Small intestine (tissue), 7 donors: ENCODE measurements around the gene CFAP61. TPM values are rescaled to one million over a fixed set of nuclear protein-coding genes. Genes with fewer than 3 reads are reported as not detected.

Experiments
- DNase-seq, 2 donors: peaks; one replicate each; pipeline versions ENCODE4 v3.0.0 to v3.0.0-alpha.2; 2013
- FAIRE-seq: peaks from 2 replicates; lab custom pipeline; 2012; peaks lifted over from hg19 to GRCh38; lab: Jason Lieb, UNC
- H3K27ac ChIP-seq, 3 donors: one replicate each; pipeline ENCODE4 v1.5.1; 2013; ENCODE audit warnings: low read length in 2 of 3, mild to moderate bottlenecking in 2 of 3, control low read depth in 1 of 3, inconsistent platforms in 1 of 3, low read depth in 1 of 3, moderate library complexity in 1 of 3
- H3K27me3 ChIP-seq, 3 donors: one replicate each; pipeline ENCODE4 v1.6.1; 2013; ENCODE audit warnings: low read length in 3 of 3, inconsistent platforms in 1 of 3; ENCODE audit not compliant: control insufficient read depth in 3 of 3, insufficient read depth in 3 of 3
- H3K36me3 ChIP-seq, 3 donors: one replicate each; pipeline ENCODE4 v1.6.1; 2013; ENCODE audit warnings: low read length in 3 of 3, inconsistent platforms in 1 of 3, low read depth in 1 of 3, mild to moderate bottlenecking in 1 of 3, moderate library complexity in 1 of 3; ENCODE audit not compliant: control insufficient read depth in 3 of 3, insufficient read depth in 2 of 3
- H3K4me1 ChIP-seq, 3 donors: one replicate each; pipeline ENCODE4 v1.6.1; 2013; ENCODE audit warnings: low read length in 2 of 3, inconsistent platforms in 1 of 3, low read depth in 1 of 3, mild to moderate bottlenecking in 1 of 3, moderate library complexity in 1 of 3; ENCODE audit not compliant: control insufficient read depth in 3 of 3, insufficient read depth in 2 of 3
- H3K4me3 ChIP-seq, 3 donors: one replicate each; pipeline ENCODE4 v1.5.1; 2013; ENCODE audit warnings: low read length in 3 of 3, control low read depth in 1 of 3, inconsistent platforms in 1 of 3, low read depth in 1 of 3, mild to moderate bottlenecking in 1 of 3, moderate library complexity in 1 of 3
- H3K9me3 ChIP-seq, 2 donors: one replicate each; pipeline ENCODE4 v1.6.1; 2013; ENCODE audit warnings: low read depth in 1 of 2, low read length in 1 of 2; ENCODE audit not compliant: control insufficient read depth in 2 of 2, insufficient read depth in 1 of 2
- WGBS, 3 donors: extraction: QIAGEN DNeasy Blood & Tissue Kit; methylation state at CpG; one replicate each; pipeline ENCODE4 v1.1.7; 2013; 5-methylcytosine and 5-hydroxymethylcytosine counted together
- polyA plus RNA-seq, 4 donors: library from polyadenylated mRNA; stranded (reverse) in 3 of 4; unstranded in 1 of 4; fragments of 200-250 nt in 3 of 4; fragments of 120-200 nt in 1 of 4; gene quantifications; one replicate each; pipeline versions ENCODE4 v1.2.1 to v1.2.3, GENCODE V29; 2013
- donor health status: healthy with polysubstance abuse.
- donor health status: control.
- donor health status: control.
- donor health status: Bipolar disorder and iron deficiency.
- donor health status: healthy.

The CFAP61 gene
- polyA plus RNA-seq, 4 donors = 0.18 TPM; not detected in 2

DNA sequence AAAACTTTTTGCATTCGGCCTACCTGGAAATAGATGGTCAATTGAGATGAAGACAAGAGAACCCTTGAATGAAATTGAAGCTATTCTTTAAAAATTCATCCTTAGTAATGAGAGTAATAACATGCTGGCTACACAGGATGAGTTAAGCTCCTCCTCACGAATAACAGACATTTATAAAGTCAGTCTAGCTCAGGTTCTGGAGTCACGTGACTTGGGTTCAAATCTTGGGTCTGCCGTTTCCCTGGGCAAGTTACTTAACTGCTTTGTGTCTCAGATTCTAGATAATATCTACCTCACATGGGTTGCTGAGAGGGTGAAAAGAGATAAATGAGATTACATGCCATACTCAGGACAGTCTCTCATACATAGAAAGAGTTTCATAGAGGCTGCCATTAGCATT, 214.2 kb downstream of the CFAP61 start:
- FAIRE-seq (no peak), DNase-seq (no peak)
- H3K27me3 ChIP-seq = no peaks in the 10 kb centered on the region
- H3K9me3 ChIP-seq = no peaks in the 10 kb centered on the region
- H3K4me1 ChIP-seq = no peaks in the 10 kb centered on the region
- H3K4me3 ChIP-seq = no peak overlapping the region
- H3K27ac ChIP-seq = no peak overlapping the region
- no peaks in the 10 kb centered on the region for H3K36me3 ChIP-seq
- WGBS, 3 donors = 68 to 75% (median 68%) methylated on average over 4 of the region's 4 CpGs

- DNase-seq (no peak), FAIRE-seq (no peak)
- Histone ChIP-seq H3K9me3 (no peaks in the 10 kb centered on the region), H3K36me3 (no peaks in the 10 kb centered on the region), H3K4me1 (no peaks in the 10 kb centered on the region), H3K27me3 (no peaks in the 10 kb centered on the region), H3K27ac (no peak overlapping the region), H3K4me3 (no peak overlapping the region)
- 73 to 76% (median 76%) methylated on average over 13 of the region's 13 CpGs for WGBS, 3 donors
These were observed 215.5 kb downstream of the CFAP61 start for GRCh38 chr20:20267685-20268370.

DNA sequence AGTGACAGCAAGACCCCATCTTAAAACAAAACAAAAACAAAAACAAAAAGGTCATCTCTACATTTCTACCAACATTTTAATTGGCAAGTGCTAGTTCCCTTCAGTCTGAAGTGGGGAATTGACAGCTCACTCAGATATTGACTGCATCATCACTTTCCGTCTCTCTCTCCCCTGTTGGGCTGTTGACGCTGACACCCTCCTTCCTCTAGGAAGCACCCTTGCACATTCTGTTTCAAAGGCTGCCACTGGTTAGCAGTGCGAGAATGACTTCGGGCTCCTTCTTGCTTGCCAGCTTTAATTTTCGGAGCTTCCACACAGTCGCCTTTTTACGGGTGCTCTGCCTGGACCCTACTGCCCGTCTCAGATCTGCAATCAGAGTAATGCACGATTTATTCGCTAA, 218.9 kb downstream of the CFAP61 start:
- FAIRE-seq (no peak), DNase-seq (no peak)
- Histone ChIP-seq H3K36me3 (no peaks in the 10 kb centered on the region), H3K4me1 (no peaks in the 10 kb centered on the region), H3K27me3 (peaks cover 0 to 3% (median 0%) of the 10 kb centered on the region in 3 donors), H3K27ac (no peak overlapping the region), H3K9me3 (no peaks in the 10 kb centered on the region), H3K4me3 (no peak overlapping the region)
- 76 to 87% (median 85%) methylated on average over 10 of the region's 10 CpGs for WGBS, 3 donors

DNA sequence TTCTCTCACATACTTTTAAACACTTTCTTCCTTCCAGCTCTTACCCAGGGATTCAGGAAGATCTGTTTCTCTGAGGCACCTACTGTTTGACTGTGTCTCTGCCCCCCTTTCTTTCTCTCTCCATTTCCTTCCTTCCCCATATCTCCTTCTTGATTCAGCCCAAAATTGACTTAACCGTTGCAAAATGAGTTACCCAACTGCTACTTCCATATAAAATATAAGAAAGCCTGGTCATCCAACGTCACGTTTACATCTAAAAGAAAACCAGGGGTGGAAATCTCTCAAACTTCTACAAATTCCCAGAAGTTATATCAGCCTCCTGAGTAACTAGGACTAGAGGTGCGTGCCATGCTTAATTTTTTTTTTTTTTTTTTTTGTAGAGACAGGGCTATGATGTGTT, 220.4 kb downstream of the CFAP61 start:
- DNase-seq (no peak), FAIRE-seq (no peak)
- 82 to 91% (median 85%) methylated on average over 4 of the region's 4 CpGs for WGBS, 3 donors
- no peaks in the 10 kb centered on the region for H3K9me3 ChIP-seq
- no peak overlapping the region for H3K27ac ChIP-seq
- no peaks in the 10 kb centered on the region for H3K4me1 ChIP-seq
- H3K4me3 ChIP-seq = no peak overlapping the region
- H3K36me3 ChIP-seq = no peaks in the 10 kb centered on the region
- peaks cover 0 to 9% (median 0%) of the 10 kb centered on the region in 3 donors for H3K27me3 ChIP-seq

GRCh38 chr20:20273286-20273685, 221.0 kb downstream of the CFAP61 start:
- Histone ChIP-seq H3K27me3 (peaks cover 0 to 14% (median 0%) of the 10 kb centered on the region in 3 donors), H3K9me3 (no peaks in the 10 kb centered on the region), H3K4me1 (no peaks in the 10 kb centered on the region), H3K27ac (no peak overlapping the region), H3K36me3 (no peaks in the 10 kb centered on the region), H3K4me3 (no peak overlapping the region)
- no peak for FAIRE-seq
- no peak for DNase-seq
- WGBS, 3 donors = 93 to 97% (median 94%) methylated on average over 1 of the region's 1 CpG

GRCh38 chr20:20274821-20275220, 222.5 kb downstream of the CFAP61 start:
- DNase-seq (no peak), FAIRE-seq (no peak)
- peaks cover 0 to 14% (median 0%) of the 10 kb centered on the region in 3 donors for H3K27me3 ChIP-seq
- H3K36me3 ChIP-seq = no peaks in the 10 kb centered on the region
- WGBS, 3 donors = 85 to 91% (median 88%) methylated on average over 3 of the region's 3 CpGs
- H3K9me3 ChIP-seq = no peaks in the 10 kb centered on the region
- H3K27ac ChIP-seq = no peak overlapping the region
- H3K4me1 ChIP-seq = no peaks in the 10 kb centered on the region
- no peak overlapping the region for H3K4me3 ChIP-seq

DNA sequence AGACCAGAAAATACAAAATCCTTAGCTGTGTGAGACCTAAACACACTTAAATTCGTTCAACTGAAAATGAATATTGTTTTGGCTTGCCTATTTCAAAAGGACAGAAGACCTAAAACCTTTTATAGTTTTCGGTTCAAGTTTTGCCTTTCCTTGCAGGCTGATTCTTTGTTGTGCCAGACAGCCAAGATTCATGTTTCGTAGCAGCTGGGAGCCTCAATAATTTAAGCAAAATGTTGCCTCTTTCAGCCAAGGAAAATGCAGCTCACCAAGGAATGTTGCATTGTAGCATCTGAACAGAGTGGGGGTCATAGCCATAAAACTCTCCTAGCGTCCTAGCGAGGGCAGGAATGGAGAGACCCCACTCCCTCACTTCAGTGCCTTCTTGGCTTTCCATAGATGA, 223.3 kb downstream of the CFAP61 start:
- whole genome bisulfite sequencing, 3 donors = 69 to 74% (median 69%) methylated on average over 5 of the region's 5 CpGs
- Histone ChIP-seq H3K27ac (no peak overlapping the region), H3K4me1 (no peaks in the 10 kb centered on the region), H3K4me3 (no peak overlapping the region), H3K9me3 (no peaks in the 10 kb centered on the region), H3K36me3 (no peaks in the 10 kb centered on the region), H3K27me3 (peaks cover 0 to 14% (median 0%) of the 10 kb centered on the region in 3 donors)
- FAIRE-seq (no peak), DNase-seq (no peak)

DNA sequence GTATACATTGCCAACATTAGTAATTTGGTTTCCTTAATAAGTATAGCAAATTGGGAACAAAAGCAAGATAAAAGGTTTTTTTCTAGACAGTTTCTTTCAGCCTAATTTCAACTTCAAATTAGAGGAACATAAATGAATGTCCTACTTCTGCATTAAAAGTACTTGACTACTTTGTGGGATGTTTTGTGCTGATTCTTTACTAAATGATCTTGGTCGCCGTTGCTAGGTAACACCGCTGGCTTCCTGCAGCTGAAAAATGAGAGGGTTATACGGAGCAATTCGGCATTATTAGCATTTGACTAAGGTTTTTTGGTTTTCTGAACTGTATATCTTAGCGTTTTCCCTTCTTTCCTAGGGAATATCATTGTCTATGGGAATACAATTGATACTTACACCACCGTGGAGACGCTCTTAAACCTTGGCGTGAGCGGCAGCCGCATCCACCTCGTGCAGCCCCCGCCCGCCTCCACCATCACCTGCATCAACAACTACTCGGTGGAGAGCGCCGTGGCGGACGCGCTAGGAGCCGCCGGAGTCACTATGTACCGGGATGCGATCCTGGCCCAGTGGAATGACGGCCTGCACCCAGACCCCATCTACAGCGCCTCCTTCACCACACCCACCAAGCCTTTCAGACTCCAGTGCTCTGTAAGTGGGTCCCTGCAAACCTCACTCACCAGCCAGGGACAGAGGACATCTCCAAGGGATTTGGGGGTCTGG, 224.6 kb downstream of the CFAP61 start:
- no peak overlapping the region for H3K27ac ChIP-seq

More for the DNA sequence above, 224.6 kb downstream of the CFAP61 start:
- FAIRE-seq (no peak), DNase-seq (no peak)
- peaks cover 0 to 14% (median 0%) of the 10 kb centered on the region in 3 donors for H3K27me3 ChIP-seq
- H3K4me3 ChIP-seq = no peak overlapping the region
- no peaks in the 10 kb centered on the region for H3K4me1 ChIP-seq
- no peaks in the 10 kb centered on the region for H3K36me3 ChIP-seq
- 26 to 49% (median 32%) methylated on average over 26 of the region's 26 CpGs for whole genome bisulfite sequencing, 3 donors
- H3K9me3 ChIP-seq = no peaks in the 10 kb centered on the region
